ENCODE measurements around the gene TRIM63. TPM values are rescaled to one million over a fixed set of nuclear protein-coding genes. Genes with fewer than 3 reads are reported as not detected.

Gene TRIM63
- total RNA-seq, 1 experiment from 2014 or later, result not detected

GRCh38 chr1:26043765-26044164, 23.7 kb downstream of the TRIM63 start:
- DNase-seq (ENCODE audit: low read depth, low spot score), result no peak
- no peak for ATAC-seq
- peaks cover 15% of the 10 kb centered on the region for H3K27me3 ChIP-seq (ENCODE audit: control insufficient read depth, insufficient read depth, low read length)
- H3K36me3 ChIP-seq (ENCODE audit: control insufficient read depth, insufficient read depth, low read length), result no peaks in the 10 kb centered on the region
- no peak for TF ChIP-seq POLR2AphosphoS5 (IDR thresholded peaks at IDR 0.05; ENCODE audit: low read depth, low read length)
- TF ChIP-seq, protein P1, sequence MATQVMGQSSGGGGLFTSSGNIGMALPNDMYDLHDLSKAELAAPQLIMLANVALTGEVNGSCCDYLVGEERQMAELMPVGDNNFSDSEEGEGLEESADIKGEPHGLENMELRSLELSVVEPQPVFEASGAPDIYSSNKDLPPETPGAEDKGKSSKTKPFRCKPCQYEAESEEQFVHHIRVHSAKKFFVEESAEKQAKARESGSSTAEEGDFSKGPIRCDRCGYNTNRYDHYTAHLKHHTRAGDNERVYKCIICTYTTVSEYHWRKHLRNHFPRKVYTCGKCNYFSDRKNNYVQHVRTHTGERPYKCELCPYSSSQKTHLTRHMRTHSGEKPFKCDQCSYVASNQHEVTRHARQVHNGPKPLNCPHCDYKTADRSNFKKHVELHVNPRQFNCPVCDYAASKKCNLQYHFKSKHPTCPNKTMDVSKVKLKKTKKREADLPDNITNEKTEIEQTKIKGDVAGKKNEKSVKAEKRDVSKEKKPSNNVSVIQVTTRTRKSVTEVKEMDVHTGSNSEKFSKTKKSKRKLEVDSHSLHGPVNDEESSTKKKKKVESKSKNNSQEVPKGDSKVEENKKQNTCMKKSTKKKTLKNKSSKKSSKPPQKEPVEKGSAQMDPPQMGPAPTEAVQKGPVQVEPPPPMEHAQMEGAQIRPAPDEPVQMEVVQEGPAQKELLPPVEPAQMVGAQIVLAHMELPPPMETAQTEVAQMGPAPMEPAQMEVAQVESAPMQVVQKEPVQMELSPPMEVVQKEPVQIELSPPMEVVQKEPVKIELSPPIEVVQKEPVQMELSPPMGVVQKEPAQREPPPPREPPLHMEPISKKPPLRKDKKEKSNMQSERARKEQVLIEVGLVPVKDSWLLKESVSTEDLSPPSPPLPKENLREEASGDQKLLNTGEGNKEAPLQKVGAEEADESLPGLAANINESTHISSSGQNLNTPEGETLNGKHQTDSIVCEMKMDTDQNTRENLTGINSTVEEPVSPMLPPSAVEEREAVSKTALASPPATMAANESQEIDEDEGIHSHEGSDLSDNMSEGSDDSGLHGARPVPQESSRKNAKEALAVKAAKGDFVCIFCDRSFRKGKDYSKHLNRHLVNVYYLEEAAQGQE (IDR thresholded peaks at IDR 0.05; ENCODE audit: insufficient read depth in 1 of 2, low read depth in 2 of 2, low read length in 1 of 2), result no peak
- TF ChIP-seq, protein P2, sequence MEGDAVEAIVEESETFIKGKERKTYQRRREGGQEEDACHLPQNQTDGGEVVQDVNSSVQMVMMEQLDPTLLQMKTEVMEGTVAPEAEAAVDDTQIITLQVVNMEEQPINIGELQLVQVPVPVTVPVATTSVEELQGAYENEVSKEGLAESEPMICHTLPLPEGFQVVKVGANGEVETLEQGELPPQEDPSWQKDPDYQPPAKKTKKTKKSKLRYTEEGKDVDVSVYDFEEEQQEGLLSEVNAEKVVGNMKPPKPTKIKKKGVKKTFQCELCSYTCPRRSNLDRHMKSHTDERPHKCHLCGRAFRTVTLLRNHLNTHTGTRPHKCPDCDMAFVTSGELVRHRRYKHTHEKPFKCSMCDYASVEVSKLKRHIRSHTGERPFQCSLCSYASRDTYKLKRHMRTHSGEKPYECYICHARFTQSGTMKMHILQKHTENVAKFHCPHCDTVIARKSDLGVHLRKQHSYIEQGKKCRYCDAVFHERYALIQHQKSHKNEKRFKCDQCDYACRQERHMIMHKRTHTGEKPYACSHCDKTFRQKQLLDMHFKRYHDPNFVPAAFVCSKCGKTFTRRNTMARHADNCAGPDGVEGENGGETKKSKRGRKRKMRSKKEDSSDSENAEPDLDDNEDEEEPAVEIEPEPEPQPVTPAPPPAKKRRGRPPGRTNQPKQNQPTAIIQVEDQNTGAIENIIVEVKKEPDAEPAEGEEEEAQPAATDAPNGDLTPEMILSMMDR (IDR thresholded peaks at IDR 0.05), result no peak
- no peak for TF ChIP-seq SIN3A (IDR thresholded peaks at IDR 0.05; ENCODE audit: borderline replicate concordance, insufficient read depth, low read depth, low read length)
- no peak for TF ChIP-seq TCF7L2 (IDR thresholded peaks at IDR 0.05; ENCODE audit: low read depth, low read length)
- H3K4me3 ChIP-seq (ENCODE audit: low read depth in 2 of 2, low read length in 2 of 2), result no peak overlapping the region
- in situ Hi-C loops (cut with HindIII; ENCODE audit: low pct_unique_long_range_greater_than_20kb, low sequenced_read_pairs), result no loop called here
- intact Hi-C loops (cut with micrococcal nuclease; ENCODE audit: unreplicated experiment), result no loop called here
- H3K4me1 ChIP-seq (ENCODE audit: control insufficient read depth, insufficient read depth, low read length), result no peaks in the 10 kb centered on the region; the same call in 1 of the 2 replicates
- ChIA-PET POLR2A (interaction anchor here (0.6 to 0.7 kb wide), 3 partner anchors 10 to 197 kb away, joined by 3 to 4 read pairs (median 3); no protein-coding TSS in a partner anchor), CTCF (interaction anchor here (0.6 kb wide), 1 partner anchor 62 kb away, joined by 6 read pairs; no protein-coding TSS in a partner anchor)
- no TSS peak for BruUV-seq (replicated peaks)
- no peaks in the 10 kb centered on the region for H3K9me3 ChIP-seq (ENCODE audit: control insufficient read depth, insufficient read depth, low read depth, low read length)
- no peak overlapping the region for H3K27ac ChIP-seq (ENCODE audit: low read length)

GRCh38 chr1:26041978-26042377, 25.5 kb downstream of the TRIM63 start:
- ChIA-PET POLR2A (no interaction called here), CTCF (interaction anchor here (0.7 kb wide), 1 partner anchor 230 kb away, joined by 3 read pairs; no protein-coding TSS in a partner anchor)

More at GRCh38 chr1:26041978-26042377, 25.5 kb downstream of the TRIM63 start:
- TF ChIP-seq TCF7L2 (IDR thresholded peaks at IDR 0.05; ENCODE audit: low read depth, low read length) (no peak), SIN3A (IDR thresholded peaks at IDR 0.05; ENCODE audit: borderline replicate concordance, insufficient read depth, low read depth, low read length) (no peak), POLR2AphosphoS5 (IDR thresholded peaks at IDR 0.05; ENCODE audit: low read depth, low read length) (no peak)
- TF ChIP-seq, protein P2 (IDR thresholded peaks at IDR 0.05), result no peak
- TF ChIP-seq, protein P1 (IDR thresholded peaks at IDR 0.05; ENCODE audit: insufficient read depth in 1 of 2, low read depth in 2 of 2, low read length in 1 of 2), result no peak
- ATAC-seq (no peak), DNase-seq (ENCODE audit: low read depth, low spot score) (no peak)
- Histone ChIP-seq H3K9me3 (ENCODE audit: control insufficient read depth, insufficient read depth, low read depth, low read length) (no peaks in the 10 kb centered on the region), H3K36me3 (ENCODE audit: control insufficient read depth, insufficient read depth, low read length) (no peaks in the 10 kb centered on the region), H3K4me1 (ENCODE audit: control insufficient read depth, insufficient read depth, low read length) (peaks cover 5% of the 10 kb centered on the region; the same call in 1 of the 2 replicates), H3K27me3 (ENCODE audit: control insufficient read depth, insufficient read depth, low read length) (peaks cover 5% of the 10 kb centered on the region), H3K27ac (ENCODE audit: low read length) (no peak overlapping the region), H3K4me3 (ENCODE audit: low read depth in 2 of 2, low read length in 2 of 2) (no peak overlapping the region)
- no TSS peak for BruUV-seq (replicated peaks)
- in situ Hi-C loops (cut with HindIII; ENCODE audit: low pct_unique_long_range_greater_than_20kb, low sequenced_read_pairs) (no loop called here), intact Hi-C loops (cut with micrococcal nuclease; ENCODE audit: unreplicated experiment) (no loop called here)

Measured in Panc1 (cell line).